Thoracic aorta (tissue), 2 donors: ENCODE results near the gene PTPRN2. TPM values are rescaled to one million over a fixed set of nuclear protein-coding genes. Genes with fewer than 3 reads are reported as not detected.

Source experiments
- ATAC-seq: fragments of 150-250 bp; one replicate; pipeline ENCODE4 v1.8.0; 2017; ENCODE audit warnings: low read depth; ENCODE audit not compliant: insufficient number of reproducible peaks, low FRiP score
- DNase-seq: peaks from one replicate; pipeline ENCODE4 v3.0.0-alpha.2; 2020; ENCODE audit warnings: low spot score
- H3K27ac ChIP-seq, 2 donors: fragments of 200-600 bp; sonication (generic); 1 replicate in 1 of 2; 2 replicates in 1 of 2; pipeline ENCODE4 v1.5.1; 2016; ENCODE audit warnings: mild to moderate bottlenecking in 2 of 2, moderate library complexity in 2 of 2
- H3K27me3 ChIP-seq: fragments of 200-600 bp; sonication (generic); replicated peaks from 2 replicates; pipeline ENCODE4 v1.6.0; 2016; ENCODE audit warnings: mild to moderate bottlenecking; ENCODE audit not compliant: insufficient read depth
- H3K36me3 ChIP-seq: fragments of 200-600 bp; sonication (generic); one replicate; pipeline ENCODE4 v1.5.1; 2016
- H3K4me1 ChIP-seq, 2 donors: fragments of 200-600 bp; sonication (generic); 1 replicate in 1 of 2; 2 replicates in 1 of 2; pipeline versions ENCODE4 v1.5.1 to v1.6.0; 2016; ENCODE audit warnings: low read depth in 2 of 2, mild to moderate bottlenecking in 1 of 2; ENCODE audit not compliant: control insufficient read depth in 1 of 2
- H3K4me3 ChIP-seq: fragments of 200-600 bp; sonication (generic); 2 replicates; pipeline ENCODE4 v1.5.1; 2016; ENCODE audit warnings: mild to moderate bottlenecking
- H3K9me3 ChIP-seq: fragments of 200-600 bp; sonication (generic); 2 replicates; pipeline ENCODE4 v1.5.1; 2016
- total RNA-seq, 2 donors: library from RNA; depleted of rRNA; stranded (reverse); fragments of >200 nt; gene quantifications; one replicate each; pipeline versions ENCODE4 v1.1.0 to v1.2.3, GENCODE V29; 2016
- TF ChIP-seq, protein P1 (sequence below): fragments of 200-600 bp; sonication (generic); IDR thresholded peaks from one replicate; pipeline ENCODE4 v1.5.1; 2019; ENCODE audit warnings: antibody characterized with exemption

The PTPRN2 gene
- total RNA-seq, 2 donors from 2014 or later: 2.2 to 3.1 TPM

DNA sequence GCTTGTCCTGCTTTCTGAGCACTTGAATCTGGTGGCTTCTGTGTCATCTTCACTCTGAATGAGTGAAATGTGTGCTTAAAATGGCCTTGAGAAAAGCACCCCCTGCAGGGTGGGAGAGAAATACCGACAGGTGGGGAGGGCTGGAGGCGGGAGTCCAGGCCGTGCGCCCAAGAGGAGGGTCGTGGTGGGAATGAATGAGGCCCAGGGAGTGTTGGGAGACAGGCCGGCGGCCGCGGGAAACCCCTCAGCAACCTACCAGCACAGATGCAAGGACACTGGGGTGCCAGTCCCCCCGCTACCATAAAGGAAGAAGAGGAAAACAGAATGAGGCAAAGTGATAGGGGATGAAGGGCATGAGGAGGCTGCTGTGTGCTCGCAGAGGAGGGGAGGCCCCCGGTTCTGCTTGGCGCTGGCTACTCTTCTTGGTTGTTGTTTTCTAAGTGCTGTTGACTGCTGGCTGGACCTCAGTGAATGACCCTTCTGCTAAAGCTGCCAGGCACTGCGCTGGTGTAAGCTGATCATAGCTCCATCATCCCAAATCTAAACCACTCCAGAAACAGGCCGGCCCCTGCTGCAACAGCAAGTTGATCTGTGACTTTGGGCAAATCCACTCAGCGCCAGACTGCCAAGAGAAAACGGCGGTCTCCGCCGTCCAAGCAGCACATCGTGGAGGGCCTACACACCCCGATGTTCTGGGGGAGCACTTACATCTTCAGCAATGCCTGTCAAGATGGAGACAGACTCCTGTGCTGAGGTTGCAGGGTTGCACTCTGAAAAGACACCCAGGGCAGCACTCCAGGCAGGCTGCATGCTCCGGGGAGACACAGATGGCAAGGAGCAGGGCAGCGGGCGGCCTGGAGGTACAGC lies 872.3 kb downstream of the PTPRN2 start:
- H3K4me1 ChIP-seq: no peaks in the 10 kb centered on the region
- ATAC-seq: no peak
- no peak for DNase-seq

DNA sequence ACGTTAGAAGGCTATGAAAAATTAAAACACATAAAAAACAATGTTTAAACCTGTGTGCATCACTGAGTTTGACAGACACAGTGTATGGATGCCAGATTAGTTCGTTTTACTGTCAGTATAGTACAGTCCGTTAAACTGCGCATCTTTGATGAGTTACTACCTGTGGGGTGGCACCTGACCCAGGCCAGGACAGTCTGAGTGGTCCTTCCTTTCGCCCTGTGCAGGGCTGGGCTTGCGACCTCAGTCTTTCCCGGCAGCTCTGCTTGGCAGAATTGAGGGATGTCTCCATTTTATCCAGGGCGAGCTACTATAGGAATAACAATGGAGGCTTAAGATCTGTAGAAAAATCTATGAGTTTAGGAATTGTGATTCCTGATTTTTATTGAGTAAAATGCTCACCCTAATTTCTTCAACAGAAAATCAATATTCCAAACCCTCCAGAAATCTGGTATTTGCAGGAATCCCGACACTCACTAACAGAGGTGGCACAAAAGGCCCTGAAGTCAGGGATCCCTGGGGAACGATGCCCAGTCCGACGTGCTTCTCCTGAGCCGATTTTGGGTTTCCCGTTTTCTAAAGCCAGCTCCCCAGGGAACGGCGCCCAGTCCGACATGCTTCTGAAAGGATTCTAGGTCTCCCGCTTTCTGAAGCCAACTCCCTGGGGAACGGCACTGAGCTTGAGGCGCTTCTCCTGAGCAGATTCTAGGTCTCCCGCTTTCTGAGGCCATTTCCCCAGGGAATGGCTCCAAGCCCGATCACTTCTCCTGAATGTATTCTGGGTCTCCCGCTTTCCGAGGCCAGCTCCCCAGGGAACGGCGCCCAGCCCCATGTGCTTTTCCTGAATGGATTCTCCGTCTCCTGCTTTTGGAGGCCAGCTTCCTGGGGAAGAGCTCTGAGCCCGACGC lies 873.2 kb downstream of the PTPRN2 start:
- no peaks in the 10 kb centered on the region for H3K27me3 ChIP-seq

More for the DNA sequence above, 872.3 kb downstream of the PTPRN2 start:
- TF ChIP-seq, protein P1, sequence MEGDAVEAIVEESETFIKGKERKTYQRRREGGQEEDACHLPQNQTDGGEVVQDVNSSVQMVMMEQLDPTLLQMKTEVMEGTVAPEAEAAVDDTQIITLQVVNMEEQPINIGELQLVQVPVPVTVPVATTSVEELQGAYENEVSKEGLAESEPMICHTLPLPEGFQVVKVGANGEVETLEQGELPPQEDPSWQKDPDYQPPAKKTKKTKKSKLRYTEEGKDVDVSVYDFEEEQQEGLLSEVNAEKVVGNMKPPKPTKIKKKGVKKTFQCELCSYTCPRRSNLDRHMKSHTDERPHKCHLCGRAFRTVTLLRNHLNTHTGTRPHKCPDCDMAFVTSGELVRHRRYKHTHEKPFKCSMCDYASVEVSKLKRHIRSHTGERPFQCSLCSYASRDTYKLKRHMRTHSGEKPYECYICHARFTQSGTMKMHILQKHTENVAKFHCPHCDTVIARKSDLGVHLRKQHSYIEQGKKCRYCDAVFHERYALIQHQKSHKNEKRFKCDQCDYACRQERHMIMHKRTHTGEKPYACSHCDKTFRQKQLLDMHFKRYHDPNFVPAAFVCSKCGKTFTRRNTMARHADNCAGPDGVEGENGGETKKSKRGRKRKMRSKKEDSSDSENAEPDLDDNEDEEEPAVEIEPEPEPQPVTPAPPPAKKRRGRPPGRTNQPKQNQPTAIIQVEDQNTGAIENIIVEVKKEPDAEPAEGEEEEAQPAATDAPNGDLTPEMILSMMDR: no peak
- no peaks in the 10 kb centered on the region for H3K36me3 ChIP-seq
- no peaks in the 10 kb centered on the region for H3K9me3 ChIP-seq
- H3K27me3 ChIP-seq: no peaks in the 10 kb centered on the region
- no peak overlapping the region for H3K27ac ChIP-seq
- H3K4me3 ChIP-seq: no peak overlapping the region

DNA sequence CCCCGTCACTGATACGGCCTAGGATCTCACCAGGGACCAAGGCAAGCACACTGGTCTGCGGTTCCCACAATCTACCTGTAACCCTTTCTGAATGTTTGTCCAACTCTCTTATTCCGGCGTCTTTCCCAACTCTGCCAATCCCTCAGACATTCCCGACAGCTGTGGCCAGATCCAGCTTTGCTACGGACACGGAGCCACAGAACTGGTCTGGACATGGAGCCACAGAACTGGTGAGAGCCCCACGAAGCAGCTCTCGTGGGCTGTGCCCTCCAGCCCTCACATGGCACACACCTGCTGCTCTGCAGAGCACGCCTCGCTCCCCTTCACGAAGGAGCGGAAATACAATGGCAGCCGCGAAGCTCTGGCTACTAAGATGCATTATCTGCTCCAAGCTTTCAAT lies 874.0 kb downstream of the PTPRN2 start:
- DNase-seq (no peak), ATAC-seq (no peak)
- no peak overlapping the region for H3K4me3 ChIP-seq
- no peaks in the 10 kb centered on the region for H3K27me3 ChIP-seq
- H3K4me1 ChIP-seq: no peaks in the 10 kb centered on the region
- no peaks in the 10 kb centered on the region for H3K9me3 ChIP-seq
- H3K27ac ChIP-seq: no peak overlapping the region
- no peaks in the 10 kb centered on the region for H3K36me3 ChIP-seq
- TF ChIP-seq, protein P1: no peak

More for the DNA sequence above, 873.2 kb downstream of the PTPRN2 start:
- no peak overlapping the region for H3K27ac ChIP-seq
- no peaks in the 10 kb centered on the region for H3K4me1 ChIP-seq
- TF ChIP-seq, protein P1: no peak
- H3K9me3 ChIP-seq: no peaks in the 10 kb centered on the region
- DNase-seq: no peak
- no peak overlapping the region for H3K4me3 ChIP-seq
- ATAC-seq: no peak
- H3K36me3 ChIP-seq: no peaks in the 10 kb centered on the region

DNA sequence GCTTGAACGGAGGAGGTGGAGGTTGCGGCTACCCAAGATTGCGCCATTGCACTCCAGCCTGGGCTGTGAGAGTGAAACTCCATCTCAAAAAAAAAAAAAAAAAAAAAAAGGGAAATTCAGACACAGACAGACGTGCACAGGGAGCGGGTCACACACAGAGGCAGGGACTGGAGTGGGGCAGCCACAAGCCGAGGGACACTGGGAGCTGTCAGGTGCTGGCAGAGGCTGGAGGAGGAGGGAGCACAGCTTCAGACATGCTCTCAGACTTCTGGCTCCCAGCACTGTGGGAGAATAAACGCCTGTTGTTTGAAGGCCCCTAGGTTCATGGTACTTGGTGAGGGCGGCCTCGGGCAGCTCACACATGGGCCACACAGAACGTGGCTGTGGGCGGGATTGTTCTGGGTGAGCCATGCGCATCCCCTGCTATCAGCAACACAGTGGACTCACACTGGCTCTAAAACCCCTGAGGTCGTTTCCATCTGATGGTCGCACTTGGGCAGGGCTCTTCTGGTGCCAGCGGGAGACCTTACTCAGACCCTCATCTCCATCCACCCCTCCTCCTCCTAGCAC lies 874.9 kb downstream of the PTPRN2 start:
- Histone ChIP-seq H3K4me3 (no peak overlapping the region), H3K9me3 (no peaks in the 10 kb centered on the region), H3K36me3 (no peaks in the 10 kb centered on the region), H3K27ac (no peak overlapping the region), H3K4me1 (no peaks in the 10 kb centered on the region), H3K27me3 (no peaks in the 10 kb centered on the region)
- ATAC-seq: no peak
- no peak for DNase-seq
- TF ChIP-seq, protein P1: no peak
